ENCODE data around the gene TGOLN2.
"Not testable (repeated sequence)": the region's sequence is repeated elsewhere in the genome, so short reads cannot be mapped to it uniquely, and the experiment has no call there.

The TGOLN2 gene

DNA sequence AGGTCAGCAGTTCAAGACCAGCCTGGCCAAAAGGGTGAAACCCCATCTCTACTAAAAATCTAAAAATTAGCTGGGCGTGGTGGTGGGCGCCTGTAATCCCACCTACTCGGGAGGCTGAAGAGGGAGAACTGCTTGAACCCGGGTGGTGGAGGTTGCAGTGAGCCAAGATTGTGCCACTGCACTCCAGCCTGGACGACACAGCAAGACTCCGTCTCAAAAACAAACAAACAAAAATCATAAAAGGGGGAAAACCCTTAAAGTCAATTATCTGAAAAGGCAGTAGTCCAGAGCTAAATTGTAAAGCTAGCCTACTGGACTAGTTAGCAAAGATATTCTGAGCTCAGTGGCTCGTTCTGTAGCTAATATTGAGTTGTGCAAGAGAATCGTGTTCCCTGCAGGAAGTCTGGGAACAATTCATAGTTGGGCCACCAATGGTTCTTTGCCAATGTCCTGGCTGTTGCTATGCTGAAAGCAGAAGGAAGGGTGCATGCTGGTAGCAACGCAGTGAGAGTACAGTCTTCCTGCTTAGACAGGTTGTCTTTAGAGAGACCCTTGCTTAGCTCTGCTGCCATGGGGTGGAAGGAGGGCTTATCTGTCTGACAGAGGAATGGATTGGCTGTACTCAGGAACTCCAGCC lies 4.3 kb downstream of the TGOLN2 start:
- TF ChIP-seq, protein P1, sequence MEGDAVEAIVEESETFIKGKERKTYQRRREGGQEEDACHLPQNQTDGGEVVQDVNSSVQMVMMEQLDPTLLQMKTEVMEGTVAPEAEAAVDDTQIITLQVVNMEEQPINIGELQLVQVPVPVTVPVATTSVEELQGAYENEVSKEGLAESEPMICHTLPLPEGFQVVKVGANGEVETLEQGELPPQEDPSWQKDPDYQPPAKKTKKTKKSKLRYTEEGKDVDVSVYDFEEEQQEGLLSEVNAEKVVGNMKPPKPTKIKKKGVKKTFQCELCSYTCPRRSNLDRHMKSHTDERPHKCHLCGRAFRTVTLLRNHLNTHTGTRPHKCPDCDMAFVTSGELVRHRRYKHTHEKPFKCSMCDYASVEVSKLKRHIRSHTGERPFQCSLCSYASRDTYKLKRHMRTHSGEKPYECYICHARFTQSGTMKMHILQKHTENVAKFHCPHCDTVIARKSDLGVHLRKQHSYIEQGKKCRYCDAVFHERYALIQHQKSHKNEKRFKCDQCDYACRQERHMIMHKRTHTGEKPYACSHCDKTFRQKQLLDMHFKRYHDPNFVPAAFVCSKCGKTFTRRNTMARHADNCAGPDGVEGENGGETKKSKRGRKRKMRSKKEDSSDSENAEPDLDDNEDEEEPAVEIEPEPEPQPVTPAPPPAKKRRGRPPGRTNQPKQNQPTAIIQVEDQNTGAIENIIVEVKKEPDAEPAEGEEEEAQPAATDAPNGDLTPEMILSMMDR (IDR thresholded peaks at IDR 0.05; ENCODE audit: insufficient read depth, missing control alignments), result no peak
- FAIRE-seq, result no peak
- no peak for DNase-seq (ENCODE audit: insufficient read length, low spot score)

GRCh38 chr2:85319796-85320195 lies 8.0 kb downstream of the TGOLN2 start:
- FAIRE-seq (no peak), DNase-seq (ENCODE audit: insufficient read length, low spot score) (no peak)
- TF ChIP-seq, protein P1 (IDR thresholded peaks at IDR 0.05; ENCODE audit: insufficient read depth, missing control alignments), result no peak

DNA sequence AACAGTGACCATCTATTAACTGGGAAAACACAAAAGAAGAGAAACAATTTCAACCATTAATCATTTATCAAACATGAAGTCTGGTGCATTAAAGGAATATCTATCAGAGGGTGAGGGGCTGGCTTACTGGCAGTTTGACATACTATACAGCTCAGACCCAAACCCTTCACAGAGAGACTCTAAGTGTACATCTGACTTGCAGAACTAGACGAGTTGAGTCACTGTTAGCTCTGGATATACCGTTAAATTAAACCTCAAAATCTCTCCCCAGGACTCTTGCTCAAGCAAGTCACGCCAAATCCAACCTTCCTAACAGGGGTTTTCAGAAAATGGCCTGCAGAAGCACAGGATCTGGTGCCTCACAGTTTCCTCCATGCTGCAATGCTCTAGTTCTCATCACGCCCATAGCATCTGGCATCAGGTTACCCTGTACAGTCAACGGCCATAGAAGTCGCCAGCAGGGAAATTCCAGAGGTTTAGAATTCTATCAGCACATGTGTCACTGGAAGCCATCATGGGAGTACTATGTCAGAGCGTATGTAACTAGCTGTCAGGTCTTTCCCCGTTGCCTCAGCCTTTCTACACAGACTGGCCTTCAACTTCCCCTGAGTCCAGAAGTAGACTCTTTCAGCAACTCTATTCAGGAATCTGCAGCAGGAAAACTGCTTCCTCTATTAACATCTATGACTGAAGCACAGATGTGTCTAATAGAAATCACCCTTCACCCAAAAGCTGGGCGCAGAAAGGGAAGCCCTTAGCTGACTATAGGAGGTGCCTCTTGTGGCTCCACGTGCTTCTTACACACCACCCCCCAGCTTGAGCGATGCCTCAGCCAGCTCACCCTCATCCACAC lies 9.3 kb downstream of the TGOLN2 start:
- FAIRE-seq, result no peak
- TF ChIP-seq, protein P1 (IDR thresholded peaks at IDR 0.05; ENCODE audit: insufficient read depth, missing control alignments), result no peak
- no peak for DNase-seq (ENCODE audit: insufficient read length, low spot score)

DNA sequence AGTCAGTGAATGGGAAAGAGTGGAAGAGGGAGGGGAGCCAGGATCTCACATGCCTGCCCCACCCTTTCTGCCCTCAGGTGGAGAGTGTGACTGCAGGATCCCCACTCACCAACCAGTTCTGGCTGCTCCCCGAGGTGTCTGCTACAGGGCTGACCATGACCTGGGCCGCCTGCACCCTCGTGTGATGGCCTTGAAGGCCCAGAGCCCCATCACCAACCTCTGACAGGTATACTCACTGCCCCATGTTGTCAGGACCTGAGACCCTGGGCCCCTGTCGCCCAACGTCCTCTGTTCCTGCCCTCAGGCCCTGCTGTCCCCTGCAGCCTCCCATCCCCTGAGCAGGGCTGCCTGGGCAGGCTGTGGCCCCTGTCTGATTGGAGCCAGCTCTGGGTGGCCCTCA lies 11.9 kb downstream of the TGOLN2 start:
- not testable (repeated sequence) for FAIRE-seq; DNase-seq (ENCODE audit: insufficient read length, low spot score)

GRCh38 chr2:85314884-85315242 lies 12.9 kb downstream of the TGOLN2 start:
- TF ChIP-seq, protein P1 (IDR thresholded peaks at IDR 0.05; ENCODE audit: insufficient read depth, missing control alignments), result no peak
- FAIRE-seq, result no peak
- DNase-seq (ENCODE audit: insufficient read length, low spot score), result no peak

- FAIRE-seq (no peak), DNase-seq (ENCODE audit: insufficient read length, low spot score) (no peak)
- TF ChIP-seq, protein P1 (IDR thresholded peaks at IDR 0.05; ENCODE audit: insufficient read depth, missing control alignments), result no peak
Measured at GRCh38 chr2:85312404-85312803, 15.4 kb downstream of the TGOLN2 start.

DNA sequence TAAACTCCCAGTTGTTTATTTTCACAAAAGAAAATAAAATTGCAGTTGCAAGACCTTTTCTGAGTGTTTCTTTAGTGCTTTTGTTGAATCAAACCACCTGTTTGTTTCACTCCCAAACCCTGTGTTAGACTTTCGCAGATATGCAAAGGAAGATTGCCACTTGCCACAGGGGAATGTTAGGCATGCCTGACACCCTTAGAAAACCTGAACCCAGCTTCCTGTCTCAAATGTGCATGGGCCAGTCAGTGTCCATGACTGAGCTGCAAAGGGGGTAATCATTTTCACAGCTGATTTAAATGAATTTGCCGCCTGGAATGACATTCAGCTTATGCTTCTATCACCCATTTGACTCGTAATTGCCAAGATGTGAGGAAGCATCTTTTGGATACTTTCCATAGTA lies 17.5 kb downstream of the TGOLN2 start:
- TF ChIP-seq, protein P1 (IDR thresholded peaks at IDR 0.05; ENCODE audit: insufficient read depth, missing control alignments), result no peak
- DNase-seq (ENCODE audit: insufficient read length, low spot score) (no peak), FAIRE-seq (no peak)

All from D721Med (cell line).